HG03565 (cell line): ENCODE data around the gene CCDC34.
"Not testable (repeated sequence)": the region's sequence is repeated elsewhere in the genome, so short reads cannot be mapped to it uniquely, and the experiment has no call there.

Experiments used
- ATAC-seq: cut with Tn5 transposase; IDR thresholded peaks from one replicate; pipeline ENCODE4 v1.9.1; 2021; ENCODE audit warnings: mild to moderate bottlenecking, moderate library complexity; ENCODE audit not compliant: unreplicated experiment

Gene CCDC34

DNA sequence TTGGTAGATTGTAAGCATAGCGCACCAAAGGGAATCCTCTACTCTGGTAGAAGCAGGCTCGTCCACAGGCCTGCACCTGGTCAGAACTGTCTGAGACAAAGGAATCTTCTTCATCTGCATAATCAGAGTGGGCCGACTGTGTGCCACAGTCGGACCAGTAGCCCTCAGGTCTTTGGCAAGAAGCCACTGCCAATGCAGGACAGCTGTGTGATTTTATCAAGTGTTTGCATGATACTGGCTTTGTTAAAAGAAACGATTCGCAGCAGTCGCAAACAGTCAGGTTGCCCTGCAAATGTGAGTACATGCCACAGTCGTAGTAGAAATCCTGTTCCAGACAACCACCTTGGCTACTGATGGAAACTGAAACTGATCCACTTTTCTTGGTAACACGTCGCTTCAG is 4.9 kb upstream of the CCDC34 start:
- no peak for ATAC-seq

DNA sequence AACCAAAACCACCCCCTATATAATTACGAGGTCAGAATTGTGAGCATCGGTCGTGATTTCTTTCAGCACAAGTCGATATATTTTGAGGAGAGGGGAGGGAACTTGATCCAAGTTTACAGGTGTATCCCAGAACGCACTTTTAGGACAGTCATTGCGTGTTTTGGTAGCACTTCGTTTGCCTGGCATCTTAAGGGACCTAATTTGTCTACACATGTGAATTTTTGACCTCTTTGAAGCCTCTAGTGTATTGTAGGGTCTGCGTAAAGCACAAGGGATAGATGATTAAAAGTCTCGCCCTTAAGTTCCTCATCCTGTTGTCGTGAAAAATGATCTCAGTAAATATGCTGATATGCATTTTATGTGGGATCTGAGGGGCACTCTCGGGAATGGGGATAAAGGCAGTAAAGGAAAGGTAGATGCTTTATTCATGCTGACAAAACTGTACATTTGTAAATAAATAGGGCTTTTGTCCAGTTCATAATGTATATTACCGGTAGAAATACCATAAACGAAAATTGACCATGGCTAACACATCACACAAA is 632 bp upstream of the CCDC34 start:
- no peak for ATAC-seq

DNA sequence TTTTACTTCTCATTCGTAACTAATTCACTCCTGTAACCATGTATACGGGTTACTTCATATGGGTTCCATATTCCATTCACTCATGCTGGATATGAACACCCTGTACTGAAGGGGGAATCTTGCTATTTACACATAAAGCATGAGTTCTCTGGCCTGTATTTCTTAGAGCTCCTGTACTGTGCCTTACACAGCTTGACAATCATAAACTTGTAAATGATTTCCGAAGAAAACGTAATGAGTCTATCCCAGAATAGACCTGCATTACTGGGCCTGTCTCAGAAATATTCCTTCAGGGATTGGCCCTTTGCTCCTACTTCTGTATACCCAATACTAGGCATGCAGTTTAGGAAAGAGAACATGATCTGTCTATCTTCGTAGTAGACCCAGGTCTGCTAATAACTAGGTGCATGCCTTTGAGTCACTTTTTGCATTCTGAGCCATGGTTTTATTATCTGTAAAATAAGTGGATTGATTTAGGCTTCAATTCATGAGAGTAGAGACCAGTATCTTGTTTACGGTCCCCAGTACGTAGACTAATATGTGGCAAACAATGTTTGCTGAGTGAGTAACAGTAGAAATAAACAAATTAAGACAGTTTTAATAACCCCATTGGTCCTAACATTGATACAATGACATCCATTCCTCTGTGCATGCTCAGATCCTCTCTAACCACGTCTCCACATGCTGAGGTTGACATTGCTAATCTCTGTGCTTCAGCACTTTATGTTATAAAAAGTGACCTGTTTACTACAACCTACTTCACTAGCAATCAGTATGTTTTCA is 1.2 kb downstream of the CCDC34 start:
- ATAC-seq: no peak

DNA sequence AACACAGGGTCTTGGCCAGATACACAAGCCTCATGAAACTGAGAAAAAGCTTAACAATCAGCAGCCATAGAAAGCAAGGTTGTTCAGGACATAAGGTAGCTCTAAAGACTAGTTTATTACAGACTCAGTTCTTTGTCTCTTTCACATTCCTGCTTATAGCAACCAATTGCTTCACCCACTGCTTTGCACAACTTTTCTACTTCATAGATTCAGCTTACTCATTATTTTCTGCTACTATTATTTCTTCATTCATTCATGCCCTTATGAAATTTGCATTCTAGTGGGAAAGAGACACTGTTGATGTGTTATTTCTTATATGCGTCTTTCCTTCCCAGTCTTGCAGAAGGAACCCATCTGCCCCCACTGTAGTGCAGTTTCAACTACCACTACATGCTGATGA is 4.7 kb downstream of the CCDC34 start:
- no peak for ATAC-seq

DNA sequence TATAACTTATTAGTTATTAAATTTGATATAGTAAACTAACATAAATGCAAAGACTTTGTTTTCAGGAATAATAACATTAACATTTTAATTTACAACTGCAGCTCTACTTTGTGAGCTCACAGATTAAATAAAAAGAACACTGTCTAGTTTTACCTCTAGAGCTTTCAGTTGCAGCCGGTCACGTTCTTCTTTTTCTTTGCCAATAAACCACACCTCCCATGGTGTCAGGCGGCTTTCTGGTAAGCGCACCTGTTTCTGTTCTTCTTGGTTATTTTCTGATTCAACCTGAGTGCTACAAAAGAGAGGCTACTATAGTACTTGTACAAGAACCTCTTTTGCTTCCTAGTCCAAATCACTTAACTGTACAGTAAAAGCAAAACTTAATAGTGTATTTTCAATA is 5.8 kb downstream of the CCDC34 start:
- no peak for ATAC-seq

DNA sequence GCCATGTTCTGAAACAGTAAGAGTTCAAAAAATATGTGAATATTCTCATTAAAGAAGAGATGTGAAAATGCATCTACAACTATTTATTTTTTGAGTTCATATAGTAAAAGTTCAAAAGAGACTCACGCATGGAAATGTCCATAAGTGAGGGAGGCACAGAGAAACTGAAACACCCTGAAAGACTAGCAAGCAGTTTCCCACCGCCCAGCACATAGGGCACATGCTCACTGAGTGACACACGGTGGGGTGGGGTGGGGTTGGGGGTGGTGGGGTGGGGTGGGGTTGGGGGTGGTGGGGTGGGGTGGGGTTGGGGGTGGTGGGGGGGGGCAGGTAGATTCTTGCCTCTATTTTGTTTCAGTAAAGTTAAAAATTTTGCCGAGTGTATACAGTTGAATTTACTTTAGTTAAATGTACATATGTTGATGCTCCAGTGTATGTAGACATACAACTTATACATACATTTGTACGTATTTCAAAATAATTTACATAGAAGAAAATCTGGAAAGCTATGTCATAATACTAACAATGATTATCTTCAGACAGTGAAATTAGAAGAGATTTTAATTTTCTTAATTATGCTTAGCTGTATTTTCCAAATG is 6.3 kb downstream of the CCDC34 start:
- ATAC-seq: no peak

DNA sequence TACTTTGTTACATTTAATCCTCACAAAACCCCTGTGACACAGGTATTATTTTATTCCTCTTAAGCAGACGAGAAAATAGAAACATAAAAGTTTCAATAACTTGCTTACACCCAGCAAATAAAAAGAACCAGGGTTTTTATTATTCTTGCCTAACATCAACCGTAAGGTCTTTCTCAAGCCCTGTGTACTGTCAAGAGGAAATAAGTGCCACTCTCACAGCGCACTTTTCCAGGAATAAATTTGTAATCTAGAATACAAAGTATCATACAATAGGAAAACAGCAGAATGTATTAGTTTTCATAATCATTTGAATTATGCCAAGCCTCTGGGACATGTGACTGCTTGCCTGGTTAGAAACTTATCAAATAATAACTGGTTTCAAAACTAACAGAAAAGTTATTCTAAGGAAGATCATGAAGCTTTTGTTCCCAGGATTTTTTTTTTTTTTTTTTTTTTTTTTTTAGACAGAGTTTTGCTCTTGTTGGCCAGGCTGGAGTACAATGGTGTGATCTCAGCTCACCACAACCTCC is 7.4 kb downstream of the CCDC34 start:
- no peak for ATAC-seq

DNA sequence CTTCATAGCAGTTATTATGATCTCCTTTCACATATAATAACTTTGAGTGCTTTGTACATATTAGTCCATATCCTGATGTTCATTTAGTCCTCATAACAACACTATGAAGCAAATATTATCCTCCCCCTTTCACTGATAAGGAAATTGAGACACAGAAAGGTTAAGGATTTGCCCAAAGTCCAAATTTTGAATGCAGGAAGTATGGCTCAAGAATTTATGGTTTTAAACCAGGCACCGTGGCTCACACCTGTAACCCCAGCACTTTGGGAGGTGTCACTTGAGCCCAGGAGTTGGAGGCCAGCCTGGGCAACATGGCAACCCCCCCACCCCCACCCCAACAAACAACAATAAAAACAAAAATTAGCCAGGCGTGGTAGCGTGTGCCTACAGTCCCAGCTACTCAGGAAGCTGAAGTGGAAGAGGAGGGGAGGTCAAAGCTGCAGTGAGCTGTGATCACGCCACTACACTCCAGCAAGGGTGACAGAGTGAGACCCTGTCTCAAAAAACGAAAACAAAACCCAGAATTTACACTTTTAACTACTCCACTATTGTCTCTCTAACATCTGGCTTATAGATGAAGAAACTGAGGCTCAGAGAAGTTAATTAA is 8.6 kb downstream of the CCDC34 start:
- no peak for ATAC-seq

DNA sequence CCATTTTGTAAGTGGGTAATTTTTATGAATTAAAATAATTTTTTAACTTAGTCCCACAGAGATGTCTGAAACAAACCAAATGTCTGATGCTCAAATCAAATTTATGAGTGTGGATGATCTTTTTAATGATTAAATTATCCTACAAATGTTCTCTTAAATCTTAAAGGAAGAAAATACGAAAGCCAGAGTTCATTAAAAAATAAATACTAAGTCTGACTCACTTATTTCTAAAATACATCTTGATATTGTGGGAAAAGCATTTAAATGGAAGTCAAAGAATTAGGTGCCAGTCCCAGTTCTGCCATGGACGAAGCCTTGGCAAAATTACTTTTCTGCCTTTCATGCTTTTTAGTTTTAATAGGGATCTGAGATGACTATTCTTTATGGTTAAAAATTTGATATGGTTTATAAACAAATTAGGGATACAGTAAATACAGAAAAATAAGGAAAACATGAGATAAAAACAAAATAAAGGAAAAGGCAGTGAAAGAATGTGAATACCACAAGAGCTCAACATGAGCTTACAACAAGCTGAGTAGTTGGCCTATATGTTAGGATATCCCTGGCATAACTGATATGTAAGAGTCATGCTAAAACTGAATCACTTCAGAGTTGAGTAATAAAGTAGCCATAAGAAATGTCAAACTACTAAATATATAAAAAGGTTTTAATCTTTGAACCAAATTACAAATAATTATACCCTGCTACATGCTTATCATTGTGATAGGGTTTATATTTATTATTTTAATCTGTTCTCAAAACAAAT is 9.2 kb downstream of the CCDC34 start:
- no peak for ATAC-seq

DNA sequence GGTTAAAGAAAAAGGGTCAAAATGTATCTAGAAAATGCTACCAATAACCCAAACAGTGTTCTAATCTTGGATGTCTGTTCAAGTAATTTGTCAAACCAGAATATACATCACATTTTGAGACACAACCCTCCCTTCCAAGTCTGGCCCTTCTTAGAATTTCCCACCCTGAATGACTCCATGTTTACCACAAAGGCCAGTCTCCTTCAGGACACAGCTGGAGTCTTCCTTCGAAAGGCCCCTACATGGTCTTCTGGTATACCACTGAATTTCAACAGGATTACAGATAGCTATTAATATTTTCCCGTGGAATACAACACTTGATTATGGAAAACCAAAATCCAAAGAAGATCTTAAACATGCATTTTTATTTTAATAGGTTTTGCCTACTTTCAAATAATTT is 10.2 kb downstream of the CCDC34 start:
- no peak for ATAC-seq

DNA sequence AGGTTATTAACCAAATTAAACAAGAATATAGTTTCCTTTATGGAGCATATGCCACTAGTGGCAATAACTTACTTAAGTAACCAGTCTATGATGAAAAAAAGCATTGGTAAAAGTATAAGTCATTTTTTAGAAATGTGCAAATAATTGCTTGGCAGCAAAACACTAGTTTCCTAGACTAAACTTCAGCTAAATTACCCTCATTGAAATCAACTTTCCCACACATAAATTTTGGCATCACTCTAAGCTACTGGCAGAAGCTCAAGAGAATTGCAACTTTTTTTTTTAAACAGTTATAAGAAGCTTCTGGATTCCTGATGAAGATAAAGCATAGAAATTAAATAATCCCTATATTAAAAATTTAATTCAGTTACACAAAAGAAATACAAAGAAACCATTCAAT is 12.5 kb downstream of the CCDC34 start:
- ATAC-seq: no peak

DNA sequence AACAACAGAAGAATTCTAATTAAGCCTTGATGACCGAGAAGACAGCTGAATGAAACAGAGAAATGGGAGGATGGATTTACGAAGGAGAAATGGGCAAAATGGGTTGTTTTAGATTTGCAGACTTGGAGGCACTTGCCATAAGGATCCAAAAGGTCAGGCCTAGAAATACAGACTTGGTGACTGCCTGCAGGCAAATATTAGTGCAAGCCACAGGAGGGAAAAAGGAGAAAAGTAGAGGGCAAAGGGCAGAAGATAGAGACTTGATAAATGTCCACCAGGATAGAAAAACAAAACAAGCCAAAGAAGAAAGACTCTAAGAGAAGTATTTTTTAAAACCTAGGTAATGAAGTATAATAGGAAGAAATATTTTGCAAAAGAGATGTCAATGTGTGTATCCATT is 13.1 kb downstream of the CCDC34 start:
- no peak for ATAC-seq

DNA sequence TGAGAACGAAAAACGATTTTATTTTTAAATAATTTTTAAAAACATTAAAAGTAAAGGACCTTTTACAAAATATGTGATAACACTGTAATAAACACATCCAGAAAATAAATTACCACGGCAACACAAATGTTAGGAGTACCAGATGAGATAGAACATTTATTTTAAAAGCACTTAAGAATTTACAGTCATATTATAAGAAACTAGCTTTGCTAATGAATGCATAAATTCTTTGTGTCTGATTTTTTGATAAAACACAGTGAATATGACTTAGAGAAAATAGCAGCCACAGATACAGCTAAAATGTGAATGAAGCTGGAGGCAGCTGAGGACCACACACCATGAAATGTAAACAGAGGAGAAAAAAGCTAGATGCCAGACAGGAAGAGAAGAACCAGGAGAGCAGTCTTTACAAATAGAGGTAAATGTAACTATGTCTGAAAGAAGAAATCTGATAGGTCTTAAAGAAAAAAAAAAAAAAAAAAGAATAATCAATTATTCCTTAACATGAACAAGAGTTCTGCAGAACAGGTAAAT is 14.6 kb downstream of the CCDC34 start:
- no peak for ATAC-seq

DNA sequence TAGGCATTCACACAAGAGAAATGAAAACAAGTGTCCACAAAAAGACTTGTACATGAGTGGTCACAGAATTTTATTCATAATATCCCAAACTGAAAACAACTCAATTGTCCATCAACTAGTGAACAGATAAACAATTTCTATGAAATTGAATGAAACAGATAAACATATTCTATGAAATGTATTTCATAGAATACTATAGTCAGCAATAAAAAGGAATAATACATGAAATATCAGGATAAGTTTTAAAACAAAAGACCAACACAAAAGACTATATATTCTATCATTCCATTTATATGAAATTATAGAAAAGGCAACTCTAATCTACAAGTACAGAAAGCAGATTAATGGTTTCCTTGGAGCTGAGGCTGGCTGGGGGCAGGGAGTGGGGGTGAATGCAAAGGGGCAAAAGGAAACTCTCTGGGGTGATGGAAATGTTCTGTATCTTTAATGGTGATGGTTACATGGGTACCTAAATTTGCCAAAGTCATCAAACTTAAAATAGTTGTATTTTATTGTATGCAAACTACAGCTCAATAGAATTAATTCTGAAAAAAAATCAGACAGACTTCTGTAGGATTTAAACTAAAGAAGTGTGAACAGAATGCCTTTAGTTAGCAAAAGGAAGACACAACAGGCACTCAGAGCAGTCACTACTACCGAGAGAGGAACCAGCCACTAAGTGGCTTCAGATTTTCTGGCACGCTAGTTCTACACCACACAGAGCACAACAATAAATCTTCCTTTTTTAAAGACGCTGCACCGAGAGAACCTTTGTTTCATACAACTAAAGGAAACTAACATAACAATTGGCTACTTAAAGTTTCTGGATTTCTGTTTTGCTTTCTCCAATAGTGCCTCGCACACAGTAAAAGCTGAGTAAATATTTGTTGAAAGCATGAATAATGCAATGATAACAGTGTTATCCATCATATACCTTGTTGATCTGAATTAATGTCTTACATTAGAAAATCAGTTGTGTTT is 15.4 kb downstream of the CCDC34 start:
- ATAC-seq: no peak

DNA sequence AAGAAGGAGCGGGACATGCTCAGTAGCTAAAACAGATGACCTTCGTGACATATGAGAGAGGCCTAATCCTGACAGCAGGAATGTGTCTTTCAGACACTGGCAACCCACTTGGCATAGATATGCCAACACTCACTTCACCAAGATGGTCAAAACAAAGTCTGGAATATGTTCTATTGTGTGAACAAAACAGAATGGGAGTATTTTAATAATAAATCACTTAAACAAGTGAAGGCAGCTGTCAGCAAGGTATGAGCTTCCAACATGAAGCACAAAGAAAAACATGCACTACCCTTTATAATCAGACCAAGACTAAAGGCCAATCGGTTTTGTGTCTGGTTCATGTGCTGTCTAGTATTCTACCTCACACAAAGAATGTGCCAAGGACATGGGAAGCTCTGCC is 23.1 kb downstream of the CCDC34 start:
- ATAC-seq: no peak

DNA sequence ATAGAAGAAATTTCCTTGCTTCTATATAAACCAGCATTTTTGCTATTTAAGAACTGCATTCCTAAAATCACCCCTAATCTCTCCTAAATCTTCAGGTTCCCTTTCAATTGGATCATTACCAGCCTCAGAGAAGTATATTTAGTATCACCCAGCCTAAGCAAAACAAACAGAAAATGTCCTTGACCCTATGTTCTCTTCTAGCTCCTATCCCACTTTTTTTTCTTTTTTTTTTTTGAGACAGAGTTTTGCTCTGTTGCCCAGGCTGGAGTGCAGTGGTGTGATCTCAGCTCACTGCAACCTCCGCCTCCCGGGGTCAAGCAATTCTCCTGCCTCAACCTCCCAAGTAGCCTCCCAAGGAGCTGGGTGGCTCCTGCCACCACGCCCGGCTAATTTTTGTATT is 28.3 kb downstream of the CCDC34 start:
- ATAC-seq: not testable (repeated sequence)

DNA sequence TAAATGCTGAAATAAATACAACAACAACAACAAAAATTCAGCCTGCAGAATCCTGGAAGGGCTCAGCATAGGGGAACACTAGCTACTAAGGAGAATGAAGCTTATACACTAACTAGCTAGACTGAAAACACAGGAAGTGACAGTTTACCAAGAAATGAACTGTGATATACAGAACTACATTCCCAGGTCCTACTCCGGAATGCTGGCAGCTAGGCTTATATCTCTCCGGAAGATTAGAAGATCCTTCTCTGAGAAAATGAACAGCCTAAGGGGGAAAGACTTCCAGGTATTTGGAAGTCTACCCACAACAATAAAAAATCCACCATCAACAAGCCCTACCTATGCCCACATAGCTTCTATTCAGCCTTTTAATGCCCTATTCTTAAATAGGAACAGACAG is 31.0 kb downstream of the CCDC34 start:
- no peak for ATAC-seq

DNA sequence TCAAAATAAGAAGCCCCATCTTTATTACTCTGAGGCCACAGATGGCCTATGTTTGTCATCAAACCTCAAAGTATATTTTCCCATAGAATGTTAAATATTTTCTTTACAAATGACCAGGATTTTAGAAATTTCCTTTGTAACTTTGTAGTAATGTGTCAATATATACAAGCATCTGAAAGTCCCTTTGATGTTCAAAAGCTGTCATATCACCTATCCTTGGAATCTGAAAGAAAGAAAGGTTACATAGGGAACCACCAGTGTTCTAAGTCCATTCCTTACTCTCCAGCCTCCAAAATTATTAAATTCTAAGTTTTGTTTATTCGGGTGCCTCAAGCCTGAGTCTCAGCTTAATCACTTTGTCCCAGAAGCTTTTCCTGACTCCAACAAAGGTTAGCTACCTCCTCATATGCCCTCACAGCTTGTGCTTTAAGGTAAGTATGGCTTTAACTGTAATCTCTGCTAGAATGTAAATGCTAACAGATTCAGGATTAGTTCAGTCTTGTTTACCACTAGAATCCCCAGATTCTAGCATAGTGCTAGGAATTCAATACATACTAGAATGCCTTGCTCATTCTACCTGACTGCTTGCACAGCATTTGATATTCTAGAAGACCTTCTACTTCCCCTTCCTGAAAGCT is 32.3 kb downstream of the CCDC34 start:
- no peak for ATAC-seq
